K562 (cell line): ENCODE measurements around the gene CISTR. TPM values are rescaled to one million over a fixed set of nuclear protein-coding genes. Genes with fewer than 3 reads are reported as not detected.
A peak's percentile ranks its signal among the peaks of the same experiment; 100 is the strongest.

Experiments
- ATAC-seq: fragments of 200-7000 bp; cut with Tn5 transposase; 3 replicates; pipeline ENCODE4 v1.9.1; 2020; ENCODE audit warnings: moderate library complexity
- BruUV-seq: library from RNA; stranded (reverse); fragments of 400-500 nt; replicated peaks from 2 replicates; lab custom pipeline; 2021; lab: Mats Ljungman, UMichigan
- CTCF ChIA-PET: fragments of 300-600 bp; formaldehyde crosslinking; extraction: SDS; loops from one replicate; lab custom pipeline; 2021; ENCODE audit warnings: low intra/inter-chr PET ratio; lab: Yijun Ruan, JAX
- POLR2A ChIA-PET: fragments of 300-600, 350-650 bp; sonication (Branson Sonifier 250); formaldehyde crosslinking; extraction: SDS; loops from one replicate; lab custom pipeline; 2021; ENCODE audit warnings: antibody characterized with exemption, inconsistent platforms; lab: Yijun Ruan, JAX
- DNase-seq, 4 experiments: peaks; one replicate each; pipeline versions ENCODE4 v3.0.0 to v3.0.0-alpha.2; 2011 to 2018; ENCODE audit warnings: low spot score in 3 of 4, mixed read lengths in 3 of 4; ENCODE audit errors: extremely low read depth in 1 of 4
- FAIRE-seq: peaks from 2 replicates; lab custom pipeline; 2011; peaks lifted over from hg19 to GRCh38; lab: Jason Lieb, UNC
- H2AFZ ChIP-seq: 2 replicates; pipeline ENCODE4 v1.6.0; 2011; ENCODE audit warnings: low read depth, low read length, control low read depth, inconsistent platforms
- H3K27ac ChIP-seq: fragments of 200-600 bp; 3 replicates; pipeline ENCODE4 v1.8.0; 2011; ENCODE audit warnings: low read depth, mild to moderate bottlenecking, control low read depth, inconsistent platforms, low read length, moderate library complexity, mixed read lengths; ENCODE audit errors: extremely low read depth
- H3K27me3 ChIP-seq, 2 experiments: fragments of 300-600 bp in 1 of 2; 2 replicates in 1 of 2; 3 replicates in 1 of 2; pipeline versions ENCODE4 v1.6.0 to v1.8.0; 2011; ENCODE audit warnings: inconsistent platforms in 2 of 2, low read length in 2 of 2, mild to moderate bottlenecking in 1 of 2, mixed read lengths in 1 of 2, moderate library complexity in 1 of 2; ENCODE audit not compliant: control insufficient read depth in 2 of 2, insufficient read depth in 2 of 2
- H3K36me3 ChIP-seq: fragments of 300-600 bp; 3 replicates; pipeline ENCODE4 v1.8.0; 2011; ENCODE audit warnings: mild to moderate bottlenecking, low read length, inconsistent platforms; ENCODE audit not compliant: control insufficient read depth, insufficient read depth
- H3K4me1 ChIP-seq, 2 experiments: fragments of 200-600 bp in 1 of 2; replicated peaks in 1 of 2; 2 replicates in 1 of 2; 3 replicates in 1 of 2; pipeline versions ENCODE4 v1.5.1 to v1.8.0; 2011; ENCODE audit warnings: inconsistent platforms in 2 of 2, low read length in 2 of 2, mild to moderate bottlenecking in 1 of 2, mixed read lengths in 1 of 2, moderate library complexity in 1 of 2; ENCODE audit not compliant: control insufficient read depth in 2 of 2, insufficient read depth in 2 of 2
- H3K4me2 ChIP-seq: 2 replicates; pipeline ENCODE4 v1.6.1; 2011; ENCODE audit warnings: low read length, control low read depth, inconsistent platforms, mixed read lengths; ENCODE audit not compliant: insufficient read depth
- H3K4me3 ChIP-seq: fragments of 200-600 bp; sonication (generic), shearing (Covaris generic); 2 replicates; pipeline ENCODE4 v1.5.1; 2016; ENCODE audit warnings: control low read depth, inconsistent platforms
- H3K79me2 ChIP-seq: fragments of 200-600 bp; 3 replicates; pipeline ENCODE4 v1.8.0; 2011; ENCODE audit warnings: low read length, inconsistent platforms; ENCODE audit not compliant: control insufficient read depth, insufficient read depth
- H3K9ac ChIP-seq, 2 experiments: 2 replicates each; pipeline versions ENCODE4 v1.6.0 to v1.6.1; 2011; ENCODE audit warnings: low read depth in 2 of 2, low read length in 2 of 2, control low read depth in 1 of 2, inconsistent platforms in 1 of 2, mild to moderate bottlenecking in 1 of 2, mixed read lengths in 1 of 2; ENCODE audit not compliant: insufficient read depth in 1 of 2
- H3K9me1 ChIP-seq: one replicate; pipeline ENCODE4 v1.6.0; 2011; ENCODE audit warnings: inconsistent platforms, mild to moderate bottlenecking, low read length, moderate library complexity; ENCODE audit not compliant: control insufficient read depth, insufficient read depth
- H3K9me3 ChIP-seq: replicated peaks from 2 replicates; pipeline ENCODE4 v1.5.1; 2011; ENCODE audit warnings: low read depth, low read length, inconsistent platforms; ENCODE audit not compliant: control insufficient read depth, insufficient read depth
- H4K20me1 ChIP-seq: replicated peaks from 2 replicates; pipeline ENCODE4 v1.6.1; 2011; ENCODE audit warnings: low read length, inconsistent platforms, mixed read lengths; ENCODE audit not compliant: control insufficient read depth, insufficient read depth
- ADNP ChIP-seq: fragments of 200-800 bp; sonication (Bioruptor generic); IDR thresholded peaks from 2 replicates; pipeline ENCODE4 v1.6.1; 2016; ENCODE audit warnings: missing genetic modification characterization, missing compliant biosample characterization
- BCOR ChIP-seq: fragments of 450-650 bp; IDR thresholded peaks from 2 replicates; pipeline ENCODE4 v1.6.1; 2016
- HDAC8 ChIP-seq: fragments of 450-650 bp; IDR thresholded peaks from 2 replicates; pipeline ENCODE4 v1.6.1; 2016; ENCODE audit warnings: mild to moderate bottlenecking, missing genetic modification characterization, moderate library complexity, missing compliant biosample characterization
- HES1 ChIP-seq: fragments of 450-650 bp; IDR thresholded peaks from 2 replicates; pipeline ENCODE4 v1.6.1; 2016; ENCODE audit warnings: low read depth, mild to moderate bottlenecking, moderate library complexity
- KDM1A ChIP-seq, 2 experiments: fragments of 450-650 bp; IDR thresholded peaks; 2 replicates each; pipeline ENCODE4 v1.6.1; 2016; ENCODE audit warnings: mild to moderate bottlenecking in 2 of 2
- KDM4B ChIP-seq, 2 experiments: fragments of 450-650 bp in 1 of 2; sonication (generic) in 1 of 2; IDR thresholded peaks; 2 replicates each; pipeline ENCODE4 v1.6.1; 2016 to 2017; ENCODE audit warnings: borderline replicate concordance in 2 of 2, antibody characterized with exemption in 1 of 2, low read depth in 1 of 2, mild to moderate bottlenecking in 1 of 2
- LCOR ChIP-seq: sonication (generic); formaldehyde crosslinking; IDR thresholded peaks from 2 replicates; pipeline ENCODE4 v1.8.0; 2022; ENCODE audit warnings: mild to moderate bottlenecking, missing genetic modification reagents
- MIER1 ChIP-seq: fragments of 450-650 bp; IDR thresholded peaks from 2 replicates; pipeline ENCODE4 v1.6.1; 2016; ENCODE audit warnings: antibody characterized with exemption, mild to moderate bottlenecking, low read depth
- RB1 ChIP-seq: fragments of 450-650 bp; IDR thresholded peaks from 2 replicates; pipeline ENCODE4 v1.6.1; 2017; ENCODE audit warnings: low read depth, mild to moderate bottlenecking
- RBM25 ChIP-seq: fragments of 200-400 bp; formaldehyde crosslinking; IDR thresholded peaks from 2 replicates; pipeline ENCODE4 v1.6.1; 2018; ENCODE audit warnings: low read length, low read depth, moderate library complexity; ENCODE audit not compliant: severe bottlenecking
- RCOR1 ChIP-seq, 2 experiments: IDR thresholded peaks; 2 replicates each; pipeline ENCODE4 v1.6.1; 2012; ENCODE audit warnings: low read depth in 2 of 2, low read length in 2 of 2, borderline replicate concordance in 1 of 2, improper control_type of control experiment in 1 of 2
- RFX7 ChIP-seq: fragments of 250-450 bp; sonication (Bioruptor Pico); IDR thresholded peaks from 2 replicates; pipeline ENCODE4 v1.5.1; 2021; ENCODE audit warnings: mild to moderate bottlenecking
- SREBF2 ChIP-seq: sonication (generic); formaldehyde crosslinking; IDR thresholded peaks from 2 replicates; pipeline ENCODE4 v1.4.0; 2020; ENCODE audit warnings: mild to moderate bottlenecking, missing genetic modification reagents
- TFAM ChIP-seq: fragments of 250-450 bp; sonication (Bioruptor Pico); conservative IDR thresholded peaks from 2 replicates; pipeline ENCODE4 v1.5.0; 2021; ENCODE audit warnings: mild to moderate bottlenecking, moderate library complexity
- TRIM25 ChIP-seq: fragments of 450-650 bp; IDR thresholded peaks from 2 replicates; pipeline ENCODE4 v1.7.0; 2016; ENCODE audit warnings: borderline replicate concordance
- ZNF175 ChIP-seq: fragments of 200-800 bp; sonication (Bioruptor generic); IDR thresholded peaks from 2 replicates; pipeline ENCODE4 v1.6.1; 2016; ENCODE audit warnings: low read depth, mild to moderate bottlenecking, missing genetic modification characterization, missing compliant biosample characterization
- WGBS: fragments of 100-300 bp; shearing (Covaris generic); methylation state at CpG from one replicate; pipeline ENCODE4 v1.1.6; 2016; ENCODE audit warnings: low coverage, mixed read lengths; ENCODE audit not compliant: insufficient coverage; ENCODE audit errors: missing lambda C conversion rate; 5-methylcytosine and 5-hydroxymethylcytosine counted together
- in situ Hi-C: fragments of 300-500 bp; cut with MboI; formaldehyde crosslinking; loops from 4 replicates; pipeline ENCODE4 v1.15.0; 2018; ENCODE audit warnings: inconsistent platforms, mixed read lengths
- intact Hi-C: fragments of 100-400 bp; cut with micrococcal nuclease; formaldehyde crosslinking; loops from 2 replicates; pipeline ENCODE4 v1.14.2; 2022
- polyA plus RNA-seq, 8 experiments: library from polyadenylated mRNA; depleted of rRNA in 4 of 8; stranded (reverse) in 5 of 8; unstranded in 3 of 8; fragments of >200 nt; fragmentation: Nextera tagmentation in 2 of 8; fragmentation: Illumina TruSeq in 1 of 8; extraction: Ambion mirVana in 2 of 8; extraction: Trizol in 1 of 8; gene quantifications; 2 replicates each; pipeline versions ENCODE4 v1.2.1 to v1.2.3, GENCODE V29; 2011 to 2014; ENCODE audit warnings: inconsistent platforms in 1 of 8, missing spikeins in 1 of 8
- total RNA-seq, 7 experiments: library from RNA; depleted of rRNA in 6 of 7; stranded (reverse); fragments of >200 nt in 6 of 7; fragmentation: Illumina TruSeq in 2 of 7; extraction: Trizol in 2 of 7; gene quantifications; 2 replicates each; pipeline versions ENCODE4 v1.2.1 to v1.2.3, GENCODE V29; 2011 to 2021; ENCODE audit warnings: low replicate concordance in 1 of 7
- TF ChIP-seq, protein P1 (sequence below), 3 experiments: IDR thresholded peaks in 2 of 3; conservative IDR thresholded peaks in 1 of 3; 2 replicates each; pipeline ENCODE4 v1.5.1; 2011 to 2012; ENCODE audit warnings: low read length in 3 of 3, mild to moderate bottlenecking in 3 of 3, control low read depth in 2 of 3, improper control_type of control experiment in 1 of 3, inconsistent platforms in 1 of 3, low read depth in 1 of 3, mixed read lengths in 1 of 3, moderate library complexity in 1 of 3; ENCODE audit not compliant: insufficient read depth in 2 of 3
- TF ChIP-seq, protein P2 (sequence below): fragments of 250-450 bp; sonication (Bioruptor Pico); IDR thresholded peaks from 2 replicates; pipeline ENCODE4 v1.8.0; 2022; ENCODE audit warnings: moderate library complexity, mild to moderate bottlenecking, inconsistent platforms

The CISTR gene
- total and polyA plus RNA-seq, 9 of the 15 experiments (the other 6 are each of a cell fraction or from before 2014, with no cell fraction given), result not detected

- Histone ChIP-seq H3K9me3 (no peaks in the 10 kb centered on the region), H3K4me1 (peaks cover 0 to 15% of the 10 kb centered on the region in 2 experiments; a peak in 4 of 5 replicates), H3K36me3 (no peaks in the 10 kb centered on the region), H3K79me2 (no peaks in the 10 kb centered on the region), H4K20me1 (peaks cover 12% of the 10 kb centered on the region), H3K9ac (no peak overlapping the region), H3K4me3 (no peak overlapping the region), H3K9me1 (no peaks in the 10 kb centered on the region), H2AFZ (no peak overlapping the region), H3K27ac (no peak overlapping the region), H3K4me2 (no peak overlapping the region), H3K27me3 (peaks cover 60 to 82% of the 10 kb centered on the region in 2 experiments)
- no peak for FAIRE-seq
- peak in 1 of 4 experiments; percentile 29 for DNase-seq
- intact Hi-C loops, result no loop called here
- CTCF ChIA-PET, result interaction anchor here (10.6 kb wide), 1 partner anchor 35 kb away, joined by 252 read pairs; no protein-coding TSS in a partner anchor
- WGBS, result 4% methylated on average over 3 of the region's 3 CpGs
- BruUV-seq, result no TSS peak
- no peak for ATAC-seq
- in situ Hi-C loops, result loop anchor here (5.0 kb wide), 1 partner anchor 38 kb away; no protein-coding TSS in a partner anchor
- POLR2A ChIA-PET, result interaction anchor here (0.7 kb wide), 1 partner anchor 9 kb away, joined by 3 read pairs; no protein-coding TSS in a partner anchor
- TF ChIP-seq RCOR1 (IDR thresholded peaks at IDR 0.05; ENCODE audit: borderline replicate concordance in 1 of 2, low read depth in 2 of 2, low read length in 2 of 2) (peak in 1 of 2 experiments; percentile 17; a peak in 1 of 4 replicates), RFX7 (CRISPR knock-in tag) (no peak), KDM1A (IDR thresholded peaks at IDR 0.05) (peak in 1 of 2 experiments; percentile 54; a peak in 1 of 4 replicates), RBM25 (peak; percentile 81), ZNF175 (CRISPR knock-in tag) (no peak), MIER1 (no peak), HDAC8 (tag) (no peak), BCOR (peak; percentile 82), TRIM25 (no peak), LCOR (CRISPR knock-in tag) (no peak), SREBF2 (CRISPR knock-in tag) (no peak), ADNP (0 out of 2 replicates have a peak, but pooled peaks have one; percentile 31), TFAM (CRISPR knock-in tag) (no peak), RB1 (no peak), HES1 (no peak), KDM4B (IDR thresholded peaks at IDR 0.05; ENCODE audit: borderline replicate concordance in 2 of 2, low read depth in 1 of 2) (no peak)
- TF ChIP-seq, protein P1, sequence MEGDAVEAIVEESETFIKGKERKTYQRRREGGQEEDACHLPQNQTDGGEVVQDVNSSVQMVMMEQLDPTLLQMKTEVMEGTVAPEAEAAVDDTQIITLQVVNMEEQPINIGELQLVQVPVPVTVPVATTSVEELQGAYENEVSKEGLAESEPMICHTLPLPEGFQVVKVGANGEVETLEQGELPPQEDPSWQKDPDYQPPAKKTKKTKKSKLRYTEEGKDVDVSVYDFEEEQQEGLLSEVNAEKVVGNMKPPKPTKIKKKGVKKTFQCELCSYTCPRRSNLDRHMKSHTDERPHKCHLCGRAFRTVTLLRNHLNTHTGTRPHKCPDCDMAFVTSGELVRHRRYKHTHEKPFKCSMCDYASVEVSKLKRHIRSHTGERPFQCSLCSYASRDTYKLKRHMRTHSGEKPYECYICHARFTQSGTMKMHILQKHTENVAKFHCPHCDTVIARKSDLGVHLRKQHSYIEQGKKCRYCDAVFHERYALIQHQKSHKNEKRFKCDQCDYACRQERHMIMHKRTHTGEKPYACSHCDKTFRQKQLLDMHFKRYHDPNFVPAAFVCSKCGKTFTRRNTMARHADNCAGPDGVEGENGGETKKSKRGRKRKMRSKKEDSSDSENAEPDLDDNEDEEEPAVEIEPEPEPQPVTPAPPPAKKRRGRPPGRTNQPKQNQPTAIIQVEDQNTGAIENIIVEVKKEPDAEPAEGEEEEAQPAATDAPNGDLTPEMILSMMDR (IDR thresholded peaks at IDR 0.05 in 2 of 3, conservative IDR thresholded peaks at IDR 0.05 in 1 of 3; ENCODE audit: insufficient read depth in 2 of 3, low read depth in 1 of 3, low read length in 3 of 3), result peak in 1 of 3 experiments; percentile 29; a peak in 1 of 6 replicates
- TF ChIP-seq, protein P2, sequence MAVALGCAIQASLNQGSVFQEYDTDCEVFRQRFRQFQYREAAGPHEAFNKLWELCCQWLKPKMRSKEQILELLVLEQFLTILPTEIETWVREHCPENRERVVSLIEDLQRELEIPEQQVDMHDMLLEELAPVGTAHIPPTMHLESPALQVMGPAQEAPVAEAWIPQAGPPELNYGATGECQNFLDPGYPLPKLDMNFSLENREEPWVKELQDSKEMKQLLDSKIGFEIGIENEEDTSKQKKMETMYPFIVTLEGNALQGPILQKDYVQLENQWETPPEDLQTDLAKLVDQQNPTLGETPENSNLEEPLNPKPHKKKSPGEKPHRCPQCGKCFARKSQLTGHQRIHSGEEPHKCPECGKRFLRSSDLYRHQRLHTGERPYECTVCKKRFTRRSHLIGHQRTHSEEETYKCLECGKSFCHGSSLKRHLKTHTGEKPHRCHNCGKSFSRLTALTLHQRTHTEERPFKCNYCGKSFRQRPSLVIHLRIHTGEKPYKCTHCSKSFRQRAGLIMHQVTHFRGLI (CRISPR knock-in tag), result no peak
Measured at GRCh38 chr12:53740130-53740491, 11.7 kb downstream of the CISTR start.
